Neuronal stem cell (in vitro differentiated cells): ENCODE data around the gene PAX2.

Experiments
- DNase-seq: peaks from one replicate; pipeline ENCODE4 v3.0.0-alpha.2; 2013; ENCODE audit warnings: low spot score
- H2AFZ ChIP-seq: one replicate; pipeline ENCODE4 v1.6.1; 2013; ENCODE audit warnings: mild to moderate bottlenecking, low read length, inconsistent platforms
- H2AK5ac ChIP-seq: 2 replicates; pipeline ENCODE4 v1.6.1; 2013; ENCODE audit warnings: low read depth, mild to moderate bottlenecking, inconsistent platforms, low read length, moderate library complexity, mixed read lengths
- H2BK120ac ChIP-seq: 2 replicates; pipeline ENCODE4 v1.6.1; 2013; ENCODE audit warnings: low read depth, mild to moderate bottlenecking, inconsistent platforms, low read length, moderate library complexity, mixed read lengths
- H2BK12ac ChIP-seq: one replicate; pipeline ENCODE4 v1.6.1; 2013; ENCODE audit warnings: low read length, inconsistent platforms
- H2BK15ac ChIP-seq: 2 replicates; pipeline ENCODE4 v1.6.1; 2013; ENCODE audit warnings: mild to moderate bottlenecking, low read length, inconsistent platforms, mixed read lengths
- H2BK5ac ChIP-seq: one replicate; pipeline ENCODE4 v1.6.1; 2013; ENCODE audit warnings: inconsistent platforms, mild to moderate bottlenecking, low read length, moderate library complexity
- H3K14ac ChIP-seq: one replicate; pipeline ENCODE4 v1.6.1; 2013; ENCODE audit warnings: low read length, inconsistent platforms
- H3K18ac ChIP-seq: 2 replicates; pipeline ENCODE4 v1.6.1; 2013; ENCODE audit warnings: low read length, inconsistent platforms
- H3K23ac ChIP-seq: 2 replicates; pipeline ENCODE4 v1.6.1; 2013; ENCODE audit warnings: low read depth, mild to moderate bottlenecking, mixed read lengths, low read length, inconsistent platforms; ENCODE audit not compliant: poor library complexity
- H3K27ac ChIP-seq: replicated peaks from 3 replicates; pipeline ENCODE4 v1.5.1; 2013; ENCODE audit warnings: low read length, inconsistent platforms
- H3K27me3 ChIP-seq, 3 experiments: 2 replicates each; pipeline ENCODE4 v1.6.1; 2013; ENCODE audit warnings: low read length in 3 of 3, mild to moderate bottlenecking in 2 of 3, inconsistent platforms in 1 of 3, low read depth in 1 of 3, mixed read lengths in 1 of 3, moderate library complexity in 1 of 3; ENCODE audit not compliant: control insufficient read depth in 3 of 3, insufficient read depth in 3 of 3
- H3K36me3 ChIP-seq, 2 donors: replicated peaks in 1 of 2; 2 replicates each; pipeline ENCODE4 v1.6.1; 2013; ENCODE audit warnings: low read length in 2 of 2; ENCODE audit not compliant: control insufficient read depth in 2 of 2, insufficient read depth in 2 of 2
- H3K4ac ChIP-seq: 2 replicates; pipeline ENCODE4 v1.6.1; 2013; ENCODE audit warnings: inconsistent platforms, mild to moderate bottlenecking, low read length, moderate library complexity
- H3K4me1 ChIP-seq, 2 donors: 1 replicate in 1 of 2; 2 replicates in 1 of 2; pipeline ENCODE4 v1.6.1; 2013; ENCODE audit warnings: low read length in 2 of 2, low read depth in 1 of 2; ENCODE audit not compliant: control insufficient read depth in 2 of 2, insufficient read depth in 1 of 2
- H3K4me2 ChIP-seq: one replicate; pipeline ENCODE4 v1.6.1; 2013; ENCODE audit warnings: mild to moderate bottlenecking, low read length, inconsistent platforms; ENCODE audit not compliant: insufficient read depth, poor library complexity, severe bottlenecking
- H3K4me3 ChIP-seq, 2 donors: 2 replicates each; pipeline ENCODE4 v1.5.1; 2013; ENCODE audit warnings: low read length in 2 of 2, mild to moderate bottlenecking in 2 of 2, inconsistent platforms in 1 of 2, moderate library complexity in 1 of 2
- H3K79me1 ChIP-seq: one replicate; pipeline ENCODE4 v1.6.1; 2013; ENCODE audit warnings: low read depth, mild to moderate bottlenecking, inconsistent platforms, low read length, moderate library complexity
- H3K9ac ChIP-seq: one replicate; pipeline ENCODE4 v1.6.1; 2013; ENCODE audit warnings: mild to moderate bottlenecking, low read depth, low read length, inconsistent platforms; ENCODE audit not compliant: poor library complexity
- H3K9me3 ChIP-seq, 2 donors: replicated peaks in 1 of 2; 2 replicates each; pipeline versions ENCODE3 to v1.6.1; 2013; ENCODE audit warnings: low read length in 2 of 2, mild to moderate bottlenecking in 2 of 2, inconsistent platforms in 1 of 2, low read depth in 1 of 2, mixed read lengths in 1 of 2, moderate library complexity in 1 of 2; ENCODE audit not compliant: control insufficient read depth in 2 of 2, insufficient read depth in 1 of 2
- H4K8ac ChIP-seq: one replicate; pipeline ENCODE4 v1.6.1; 2013; ENCODE audit warnings: low read depth, mild to moderate bottlenecking, inconsistent platforms, low read length, moderate library complexity
- H4K91ac ChIP-seq: one replicate; pipeline ENCODE4 v1.6.1; 2013; ENCODE audit warnings: low read length, low read depth, mild to moderate bottlenecking, inconsistent platforms; ENCODE audit not compliant: poor library complexity
- WGBS, 2 donors: extraction: QIAGEN DNeasy Blood & Tissue Kit; methylation state at CpG; one replicate each; pipeline ENCODE4 v1.1.7; 2013; ENCODE audit warnings: missing lambda C conversion rate in 2 of 2, mixed read lengths in 1 of 2; ENCODE audit not compliant: insufficient read length in 2 of 2, insufficient replicate concordance in 1 of 2; ENCODE audit errors: extremely low coverage in 2 of 2; 5-methylcytosine and 5-hydroxymethylcytosine counted together

The PAX2 gene

GRCh38 chr10:100869399-100869798, 124.0 kb downstream of the PAX2 start:
- Histone ChIP-seq H2BK120ac (no peak overlapping the region), H2BK15ac (peak overlapping the region; percentile 14), H2BK5ac (no peak overlapping the region), H3K4me1 (peaks cover 9 to 48% of the 10 kb centered on the region in 2 donors), H3K27ac (no peak overlapping the region), H4K8ac (no peak overlapping the region), H3K23ac (no peak overlapping the region), H4K91ac (no peak overlapping the region), H3K36me3 (no peaks in the 10 kb centered on the region), H3K79me1 (no peaks in the 10 kb centered on the region), H2AFZ (no peak overlapping the region), H3K14ac (no peak overlapping the region), H3K4ac (no peak overlapping the region), H3K4me2 (no peak overlapping the region), H2BK12ac (no peak overlapping the region), H3K9me3 (no peaks in the 10 kb centered on the region), H3K18ac (no peak overlapping the region), H3K27me3 (peaks cover 0 to 81% (median 13%) of the 10 kb centered on the region in 3 experiments), H3K4me3 (no peak overlapping the region), H2AK5ac (peak overlapping the region; percentile 2), H3K9ac (no peak overlapping the region)
- WGBS, 2 donors = no CpG with 5 or more reads among the region's 4 CpGs
- no peak for DNase-seq

- Histone ChIP-seq H3K9ac (no peak overlapping the region), H3K18ac (peak overlapping the region; percentile 90), H2BK12ac (no peak overlapping the region), H2AK5ac (peak overlapping the region; percentile 96), H3K27me3 (peaks cover 0 to 76% (median 0%) of the 10 kb centered on the region in 3 experiments), H3K14ac (peak overlapping the region; percentile 27), H3K4me2 (no peak overlapping the region), H4K91ac (no peak overlapping the region), H3K36me3 (no peaks in the 10 kb centered on the region), H3K23ac (no peak overlapping the region), H3K9me3 (no peaks in the 10 kb centered on the region), H3K27ac (no peak overlapping the region), H2AFZ (no peak overlapping the region), H3K4me3 (no peak overlapping the region), H2BK120ac (no peak overlapping the region), H3K4ac (no peak overlapping the region), H3K4me1 (peaks cover 9 to 47% of the 10 kb centered on the region in 2 donors), H3K79me1 (no peaks in the 10 kb centered on the region), H2BK5ac (peak overlapping the region; percentile 89), H2BK15ac (peak overlapping the region; percentile 61), H4K8ac (no peak overlapping the region)
- WGBS, 2 donors = no CpG with 5 or more reads among the region's 11 CpGs
- DNase-seq = no peak
Observed at GRCh38 chr10:100872034-100872791, 126.8 kb downstream of the PAX2 start.

GRCh38 chr10:100873146-100873826, 127.9 kb downstream of the PAX2 start:
- H2AK5ac ChIP-seq = peak overlapping the region; percentile 96
- no peak overlapping the region for H3K23ac ChIP-seq
- no peaks in the 10 kb centered on the region for H3K36me3 ChIP-seq
- peak overlapping the region; percentile 82 for H3K27ac ChIP-seq
- no peak overlapping the region for H3K4me3 ChIP-seq
- H2BK5ac ChIP-seq = peak overlapping the region; percentile 89
- peaks cover 10 to 48% of the 10 kb centered on the region in 2 donors for H3K4me1 ChIP-seq
- H3K18ac ChIP-seq = peak overlapping the region; percentile 90
- H2BK15ac ChIP-seq = peak overlapping the region; percentile 61
- no CpG with 5 or more reads among the region's 7 CpGs for WGBS, 2 donors
- H4K91ac ChIP-seq = peak overlapping the region; percentile 32
- peak overlapping the region; percentile 98 for H2BK120ac ChIP-seq
- peak overlapping the region; percentile 23 for H3K14ac ChIP-seq
- peak overlapping the region; percentile 28 for H3K4me2 ChIP-seq
- no peak overlapping the region for H3K9ac ChIP-seq
- H3K9me3 ChIP-seq = no peaks in the 10 kb centered on the region
- peaks cover 0 to 72% (median 0%) of the 10 kb centered on the region in 3 experiments for H3K27me3 ChIP-seq
- H4K8ac ChIP-seq = no peak overlapping the region
- peak overlapping the region; percentile 93 for H3K4ac ChIP-seq
- no peaks in the 10 kb centered on the region for H3K79me1 ChIP-seq
- peak overlapping the region; percentile 78 for H2BK12ac ChIP-seq
- H2AFZ ChIP-seq = peak overlapping the region; percentile 79
- DNase-seq = no peak

GRCh38 chr10:100873827-100874326, 128.5 kb downstream of the PAX2 start:
- no peak overlapping the region for H2AK5ac ChIP-seq
- no peak overlapping the region for H3K9ac ChIP-seq
- H3K27me3 ChIP-seq = peaks cover 0 to 67% (median 0%) of the 10 kb centered on the region in 3 experiments
- H3K36me3 ChIP-seq = no peaks in the 10 kb centered on the region
- H3K23ac ChIP-seq = no peak overlapping the region
- no peak overlapping the region for H3K4ac ChIP-seq
- peak overlapping the region; percentile 26 for H3K4me2 ChIP-seq
- no peaks in the 10 kb centered on the region for H3K9me3 ChIP-seq
- H2BK5ac ChIP-seq = no peak overlapping the region
- H2BK15ac ChIP-seq = no peak overlapping the region
- no peak overlapping the region for H4K91ac ChIP-seq
- H3K27ac ChIP-seq = peak overlapping the region; percentile 65
- H3K4me1 ChIP-seq = peaks cover 13 to 44% of the 10 kb centered on the region in 2 donors
- H3K18ac ChIP-seq = peak overlapping the region; percentile 81
- no CpG with 5 or more reads among the region's 14 CpGs for WGBS, 2 donors
- no peak overlapping the region for H3K14ac ChIP-seq
- H3K4me3 ChIP-seq = no peak overlapping the region
- H2AFZ ChIP-seq = peak overlapping the region; percentile 79
- H4K8ac ChIP-seq = no peak overlapping the region
- H2BK12ac ChIP-seq = no peak overlapping the region
- H3K79me1 ChIP-seq = no peaks in the 10 kb centered on the region
- peak; percentile 84 for DNase-seq
- no peak overlapping the region for H2BK120ac ChIP-seq
